HG03571 (cell line): ENCODE measurements around the gene AFF1.

Experiments
- ATAC-seq: cut with Tn5 transposase; IDR thresholded peaks from one replicate; pipeline ENCODE4 v1.9.1; 2021; ENCODE audit not compliant: unreplicated experiment

Gene AFF1

DNA sequence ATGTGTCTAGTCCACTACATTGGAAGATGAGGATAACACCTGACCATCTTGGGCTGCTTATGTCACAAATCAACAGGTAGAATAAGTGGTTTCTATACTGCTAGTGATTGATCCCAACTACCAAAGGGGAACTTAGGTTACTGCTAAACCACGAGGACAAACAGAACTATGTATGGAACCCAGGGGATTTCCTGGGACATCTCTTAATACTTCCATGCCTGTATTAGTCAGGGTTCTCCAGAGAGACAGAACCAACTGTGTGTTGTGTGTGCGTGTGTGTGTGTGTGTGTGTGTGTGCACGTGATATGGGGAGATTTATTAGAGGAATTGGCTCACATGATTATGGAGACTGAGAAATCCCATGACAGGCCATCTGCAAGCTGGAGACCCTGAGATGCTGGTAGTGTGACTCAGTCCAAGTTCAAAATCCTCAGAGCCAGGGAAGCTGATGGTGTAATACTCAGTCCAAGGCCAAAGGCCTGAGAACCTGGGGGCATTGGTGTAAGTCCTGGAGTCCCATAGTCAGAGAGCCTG is 16.2 kb upstream of the AFF1 start:
- no peak for ATAC-seq

GRCh38 chr4:86919561-86920223 is 15.1 kb upstream of the AFF1 start:
- no peak for ATAC-seq

GRCh38 chr4:86921608-86922252 is 13.1 kb upstream of the AFF1 start:
- no peak for ATAC-seq

DNA sequence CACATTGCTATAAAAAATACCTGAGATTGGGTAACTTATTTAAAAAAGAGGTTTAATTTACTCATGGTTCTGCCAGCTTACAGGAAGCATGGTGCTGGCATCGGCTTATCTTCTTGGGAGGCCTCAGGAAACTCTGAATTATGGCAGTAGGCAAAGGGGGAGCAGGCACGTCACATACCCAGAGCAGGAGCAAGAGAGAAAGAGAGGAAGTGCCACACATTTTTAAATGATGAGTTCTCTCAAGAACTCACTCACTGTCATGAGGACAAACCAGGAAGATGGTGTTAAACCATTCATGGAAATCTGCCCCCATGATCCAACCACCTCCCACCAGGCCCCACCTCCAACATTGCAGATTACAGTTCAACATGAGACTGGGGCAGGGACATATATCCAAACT is 10.0 kb upstream of the AFF1 start:
- no peak for ATAC-seq

DNA sequence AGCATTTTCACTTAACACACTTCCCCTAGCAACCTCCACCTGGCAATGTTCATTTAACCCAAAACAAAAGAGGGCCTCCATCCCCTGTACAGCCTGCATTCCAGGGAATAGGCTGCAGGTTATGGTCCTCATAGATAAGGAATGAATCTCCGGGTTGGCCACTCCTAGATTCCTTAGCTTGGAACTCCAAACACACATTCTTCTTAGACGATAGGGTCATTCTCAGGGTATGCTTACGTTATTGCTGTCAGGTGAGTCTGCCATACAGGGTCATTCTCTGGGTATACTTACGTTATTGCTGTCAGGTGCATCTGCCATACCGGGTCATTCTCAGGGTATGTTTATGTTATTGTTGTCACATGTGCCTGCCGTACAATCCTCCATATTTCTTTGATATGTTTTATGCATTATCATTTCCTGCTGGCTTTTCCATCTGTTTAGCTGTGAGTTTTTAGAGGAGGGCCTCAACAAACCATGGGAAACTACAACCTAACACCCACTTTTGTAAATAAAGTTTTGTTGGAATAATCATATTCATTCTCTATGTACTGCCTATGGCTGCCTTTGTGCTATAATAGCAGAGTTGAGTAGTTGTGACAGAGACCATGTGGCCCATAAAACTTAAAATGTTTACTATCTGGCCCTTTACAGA is 8.2 kb upstream of the AFF1 start:
- ATAC-seq = no peak

DNA sequence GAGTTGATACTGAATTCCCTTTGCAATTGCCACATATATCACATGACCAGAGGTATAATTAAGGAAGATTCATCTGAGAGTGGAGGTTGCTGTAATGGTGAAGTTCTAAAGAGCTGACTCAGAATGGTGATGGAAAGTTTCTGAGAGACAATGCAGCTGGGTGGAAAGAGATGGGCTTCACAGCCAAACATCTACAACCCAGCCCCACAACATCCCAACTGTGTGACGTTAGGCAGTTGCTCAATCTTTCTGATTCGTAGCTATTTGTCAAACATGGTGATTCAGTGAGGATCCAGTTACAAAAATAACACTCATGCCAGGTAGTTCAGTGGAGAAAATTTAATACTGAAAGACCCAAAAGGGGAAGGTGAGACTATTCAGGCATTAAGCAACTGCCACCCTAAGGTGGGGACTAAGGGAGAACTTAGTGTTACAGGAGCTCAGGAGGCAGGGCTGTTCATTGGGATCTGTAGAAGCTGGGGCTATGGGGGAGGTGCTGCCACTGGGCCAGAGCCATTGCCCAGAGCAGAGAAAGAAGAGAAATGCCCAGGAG is 6.9 kb upstream of the AFF1 start:
- no peak for ATAC-seq

DNA sequence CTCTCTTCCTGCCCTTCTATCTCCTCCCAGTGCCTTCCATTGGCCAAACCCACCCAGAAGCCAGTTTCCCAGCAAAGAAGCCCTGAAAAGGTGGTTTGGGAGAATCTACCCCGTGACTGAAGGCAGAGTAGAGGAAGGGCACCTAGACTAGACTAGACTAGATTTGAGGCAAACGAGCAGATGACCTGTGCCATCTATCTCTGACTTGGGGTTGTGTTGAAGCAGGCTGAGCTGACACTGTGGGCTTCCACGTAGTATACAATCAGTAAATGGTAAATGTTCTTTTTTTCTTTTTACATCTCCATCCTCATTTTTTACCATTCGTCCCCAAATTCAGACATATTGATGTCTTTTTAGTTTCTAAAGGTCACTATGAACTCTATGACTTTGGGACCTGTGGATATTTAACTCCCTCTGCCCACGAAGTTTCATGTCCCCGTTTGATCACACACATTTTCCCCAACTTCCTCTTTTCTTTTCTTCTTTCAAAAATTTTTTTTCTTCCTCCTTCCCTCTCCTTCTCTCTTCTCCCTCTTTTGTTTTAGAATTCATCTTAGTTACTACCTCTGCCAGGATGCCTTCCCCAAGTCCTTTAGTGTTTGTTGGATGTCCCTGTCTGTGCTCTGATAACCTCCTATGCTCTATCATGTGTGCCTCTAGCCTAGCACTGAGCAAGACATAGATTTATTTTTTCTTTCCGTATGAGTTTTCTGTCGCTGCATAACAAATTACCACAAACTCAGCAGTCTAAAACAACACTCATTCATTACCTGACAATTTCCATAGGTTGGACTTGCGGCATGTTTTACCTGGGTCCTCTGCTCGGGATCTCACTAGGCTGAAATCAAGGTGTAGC is 6.2 kb upstream of the AFF1 start:
- ATAC-seq = no peak

DNA sequence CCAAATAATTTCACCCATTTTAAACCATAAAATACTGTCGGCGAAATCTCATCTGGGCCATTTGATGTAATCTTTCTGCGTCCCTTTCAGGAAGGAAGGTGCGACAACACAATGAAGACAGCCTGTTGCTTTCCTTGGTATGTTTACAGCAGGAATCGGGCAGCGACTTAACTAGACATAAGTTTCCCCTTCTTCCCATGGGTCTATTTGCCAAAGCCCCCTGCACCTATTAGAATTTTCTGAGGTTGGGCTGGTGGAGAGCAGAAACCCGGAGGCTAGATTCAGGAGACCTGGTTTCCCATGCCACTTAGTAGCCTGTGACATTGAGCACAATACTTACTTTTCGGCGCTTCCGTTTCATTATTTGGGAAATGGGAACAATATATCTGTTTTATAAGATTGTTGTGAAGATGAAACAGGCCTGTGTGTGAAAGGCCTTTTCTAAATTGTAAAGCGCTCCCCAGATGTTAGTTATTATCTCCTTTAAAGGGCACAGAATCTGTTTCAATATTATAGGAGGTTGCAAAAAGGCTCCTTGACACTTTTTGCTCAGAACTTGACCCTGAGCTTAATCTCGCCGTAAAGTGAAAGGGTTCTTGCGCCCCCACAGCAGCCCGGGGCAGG is 552 bp upstream of the AFF1 start:
- ATAC-seq = no peak

DNA sequence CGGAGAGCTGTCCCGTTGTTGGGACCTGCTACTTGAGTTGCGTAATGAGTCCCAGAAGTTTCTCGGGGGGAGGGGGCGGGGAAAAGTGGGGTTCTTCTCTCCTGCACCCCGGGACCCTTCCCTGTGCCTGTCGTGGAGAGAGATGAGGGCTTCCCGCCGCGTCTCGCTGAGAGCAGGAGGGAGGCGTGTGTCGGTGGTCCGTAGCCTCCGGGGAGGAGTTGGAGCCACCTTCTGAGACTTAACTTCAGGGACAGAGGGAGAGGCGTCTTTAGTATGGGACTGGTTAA is 698 bp downstream of the AFF1 start:
- no peak for ATAC-seq

DNA sequence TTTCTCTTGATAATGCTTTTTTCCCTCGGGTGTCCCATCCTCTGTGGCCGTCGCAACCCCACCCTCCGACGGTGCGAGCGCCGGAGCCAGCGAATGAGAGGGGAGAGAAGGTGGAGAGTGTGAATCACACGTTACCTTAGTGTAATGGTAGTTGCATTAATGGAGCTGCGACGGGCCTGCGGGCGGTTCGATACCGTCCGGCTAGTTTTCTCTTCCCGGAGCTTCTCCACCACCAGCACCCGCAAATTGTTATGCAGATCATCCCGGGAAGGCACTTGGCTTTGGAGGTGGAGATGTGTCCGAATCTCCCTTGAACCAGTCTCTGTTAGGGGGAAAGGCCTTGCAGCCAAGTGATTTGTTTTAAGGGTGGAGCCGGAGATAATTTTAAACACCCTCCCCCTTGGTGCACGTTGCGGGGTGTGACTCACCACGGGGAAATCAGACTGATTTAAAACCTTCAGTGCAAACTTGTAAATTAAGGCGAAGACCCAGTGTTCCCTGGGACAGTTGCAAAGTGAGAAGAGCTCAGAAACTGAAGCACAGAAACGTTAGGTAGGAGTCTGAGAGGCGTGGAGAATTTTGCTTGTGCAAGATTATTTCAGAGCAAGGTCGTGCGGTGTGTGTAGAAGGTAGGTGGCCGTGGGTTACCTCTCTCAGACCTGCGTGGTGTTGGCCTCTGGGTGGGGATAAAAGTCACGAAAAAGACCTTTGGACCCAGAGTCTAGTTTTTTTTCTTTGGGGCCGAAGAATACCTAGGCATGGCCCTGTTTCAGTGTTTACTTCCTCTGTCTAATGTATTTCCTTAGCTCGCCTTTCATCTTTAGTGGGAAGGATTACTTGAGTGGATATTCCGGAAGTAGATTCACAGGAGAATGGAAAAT is 1.3 kb downstream of the AFF1 start:
- peak; percentile 22 for ATAC-seq

DNA sequence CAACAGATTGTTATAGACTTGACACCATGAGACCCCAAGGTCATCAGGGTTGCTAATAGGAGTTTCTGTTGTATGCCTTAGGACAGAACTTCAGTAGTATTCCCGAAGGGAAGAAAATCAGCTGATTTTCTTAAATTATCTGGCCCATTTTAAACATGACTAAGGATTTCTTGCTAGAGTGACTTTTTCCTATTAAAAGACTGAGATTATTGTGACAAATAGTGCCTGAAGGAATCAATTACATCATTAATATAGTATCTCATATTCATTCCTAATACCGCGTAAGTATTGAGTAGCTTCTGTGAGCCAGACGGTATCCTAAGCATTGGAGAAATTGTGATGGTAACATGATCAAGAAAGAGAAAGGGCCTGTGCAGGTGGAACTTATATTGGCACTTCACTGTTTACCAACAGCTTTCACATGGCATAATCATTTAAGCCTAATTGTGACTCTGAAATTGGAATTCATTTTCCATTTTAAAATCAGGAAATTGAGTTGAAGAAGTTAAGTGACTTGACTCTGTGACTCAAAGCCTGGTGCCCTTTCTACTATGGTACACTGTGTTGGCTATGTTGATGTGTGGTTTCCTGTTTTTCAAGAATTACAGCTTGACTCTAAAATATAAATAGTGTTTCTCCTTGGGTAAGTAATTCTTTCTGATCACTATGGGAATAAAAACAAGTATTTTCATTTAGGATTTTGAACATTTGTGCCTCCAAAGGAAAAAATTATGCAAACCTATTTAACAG is 4.1 kb downstream of the AFF1 start:
- no peak for ATAC-seq

DNA sequence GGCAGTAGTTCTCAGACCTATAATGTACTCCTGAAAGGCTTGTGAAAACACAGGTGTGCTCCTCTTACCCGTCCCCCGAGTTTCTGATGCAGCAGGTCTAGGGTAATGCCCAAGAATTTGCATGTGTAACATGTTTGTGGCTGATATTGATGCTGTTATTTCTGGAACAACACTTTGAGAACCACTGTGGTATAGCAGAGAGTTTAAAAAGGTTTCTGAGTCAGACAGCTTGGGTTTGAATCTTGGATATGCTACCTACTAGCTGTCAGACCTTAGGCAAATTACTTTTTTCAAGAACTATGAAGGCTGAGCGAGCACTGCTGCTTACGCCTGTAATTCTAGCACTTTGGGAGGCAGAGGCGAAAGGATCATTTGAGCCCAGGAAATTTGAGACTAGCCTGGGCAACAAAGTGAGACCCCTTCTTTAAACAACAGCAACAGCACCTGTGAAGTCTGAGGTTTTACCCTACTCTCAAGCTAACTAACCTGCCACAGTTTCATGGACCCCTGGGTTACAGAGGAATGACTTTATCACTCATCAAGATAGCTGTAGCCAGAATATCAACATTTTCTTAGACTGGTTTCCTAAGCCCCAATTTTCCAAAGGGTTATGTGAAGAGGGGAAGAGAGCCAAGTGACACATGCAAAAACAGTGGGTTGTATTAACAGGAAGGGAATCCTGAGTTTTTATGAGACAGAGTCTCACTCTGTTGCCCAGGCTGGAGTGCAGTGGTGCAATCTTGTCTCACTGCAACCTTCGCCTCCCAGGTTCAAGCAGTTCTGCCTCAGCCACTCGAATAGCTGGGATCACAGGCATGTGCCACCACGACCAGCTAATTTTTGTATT is 5.1 kb downstream of the AFF1 start:
- peak; percentile 50 for ATAC-seq

DNA sequence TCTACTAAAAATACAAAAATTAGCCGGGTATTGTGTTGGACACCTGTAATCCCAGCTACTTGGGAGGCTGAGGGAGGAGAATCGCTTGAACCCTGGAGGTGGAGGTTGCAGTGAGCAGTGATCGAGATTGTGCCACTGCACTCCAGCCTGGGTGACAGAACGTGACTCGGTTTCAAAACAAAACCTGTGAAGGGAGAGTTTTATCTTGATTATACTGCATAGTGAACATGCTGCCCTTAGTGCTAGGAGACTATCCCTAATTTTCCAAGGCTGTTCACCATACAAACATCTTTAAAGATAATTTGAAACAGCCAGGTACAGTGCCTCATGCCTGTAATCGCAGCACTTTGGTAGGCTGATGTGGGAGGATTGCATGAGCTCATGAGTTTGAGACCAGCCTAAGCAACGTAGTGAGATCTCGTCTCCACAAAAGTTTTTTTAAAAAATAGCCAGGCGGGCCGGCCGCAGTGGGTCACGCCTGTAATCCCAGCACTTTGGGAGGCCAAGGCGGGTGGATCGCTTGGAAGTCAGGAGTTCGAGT is 6.2 kb downstream of the AFF1 start:
- no peak for ATAC-seq

DNA sequence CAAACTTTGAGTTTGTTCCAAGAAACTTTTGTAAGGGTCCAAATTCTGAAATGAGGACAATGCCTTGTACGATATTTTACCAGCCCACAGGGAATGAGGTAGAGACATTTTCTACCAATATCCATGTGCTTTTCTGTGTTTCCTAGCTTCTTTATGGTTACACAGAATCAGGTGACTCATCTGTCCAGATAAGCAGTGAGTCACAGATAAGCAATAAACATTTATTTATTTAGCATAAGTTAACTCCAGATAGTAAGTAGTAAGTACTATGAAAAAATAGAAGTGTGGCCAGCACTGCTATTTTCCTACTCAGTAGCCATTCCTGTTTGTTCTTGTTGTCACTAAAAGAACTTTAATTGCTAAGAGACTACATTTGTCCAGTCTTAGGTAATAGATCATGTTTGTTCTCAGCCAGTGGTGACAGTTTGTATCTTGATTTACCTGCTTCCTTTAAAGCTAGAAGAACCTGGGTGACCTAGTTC is 7.4 kb downstream of the AFF1 start:
- ATAC-seq = no peak

GRCh38 chr4:86944964-86945781 is 10.4 kb downstream of the AFF1 start:
- ATAC-seq = no peak

DNA sequence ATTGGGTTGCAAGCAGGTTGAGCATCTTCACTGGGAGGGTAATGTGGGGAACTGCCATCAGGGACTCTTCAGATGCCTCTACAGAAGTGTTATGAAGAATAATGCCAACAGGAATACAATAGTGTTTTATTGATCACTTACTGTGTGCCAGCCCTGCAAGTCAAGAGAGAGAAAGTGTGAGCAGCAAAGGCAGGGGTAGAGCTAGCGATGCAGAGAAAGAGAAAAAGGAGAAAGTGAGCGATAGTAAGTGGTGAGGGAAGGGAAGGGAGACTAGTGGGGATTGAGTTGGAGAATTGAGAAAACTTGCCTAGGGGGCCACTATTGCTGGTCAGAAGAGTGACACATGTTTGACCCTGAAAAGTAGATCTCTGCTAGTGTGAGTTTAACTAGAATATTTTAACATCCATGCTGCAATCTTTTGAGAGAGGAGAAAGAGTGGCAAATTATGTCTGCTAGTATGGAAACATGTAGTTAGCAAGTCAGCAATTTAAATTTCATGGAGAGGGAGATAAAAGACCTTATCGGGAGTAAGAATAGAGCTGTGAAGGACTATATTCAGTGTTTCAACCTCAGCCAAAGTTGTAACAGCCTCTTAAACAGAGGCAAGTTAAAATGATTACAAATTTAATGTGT is 12.2 kb downstream of the AFF1 start:
- no peak for ATAC-seq
